Heart left ventricle (tissue), 13 donors: ENCODE data around the gene SUCO.

Source experiments
- POLR2A ChIP-seq, 2 donors: fragments of 450-650 bp; IDR thresholded peaks; one replicate each; pipeline ENCODE4 v1.6.1; 2017; ENCODE audit warnings: antibody characterized with exemption in 2 of 2, mild to moderate bottlenecking in 2 of 2, moderate library complexity in 2 of 2
- TF ChIP-seq, protein P1 (sequence below), 12 donors: fragments of 200-600 bp; sonication (generic) in 4 of 12; IDR thresholded peaks; one replicate each; pipeline versions ENCODE4 v1.5.0 to v1.8.0; 2018 to 2022; ENCODE audit warnings: antibody characterized with exemption in 12 of 12, mild to moderate bottlenecking in 5 of 12
- donor health status: ischemic (EF 13 %, LVEDD 7.1; RV severe dilation, severe dysfunction).
- donor health status: DM: no; HTN: yes; CAD: no.
- donor health status: DM: no; HTN: no; CAD: no.
- donor health status: ischemic (EF 25% LVEDD 6.9; RV normal size, moderate dysfunction).
- donor health status: ischemic (EF 25% LVEDD 5.7; RV mildly dilated, moderate dysfunction).
- donor health status: ischemic (EF 35%, LVEDD 5.7; RV mildly dilated, moderate dysfunction).
- donor health status: nonischemic (EF 11% LVEDD 7.7; RV severe dilation, severe dysfunction).
- donor health status: DM: yes; HTN: yes; CAD: no.
- donor health status: PGD.
- donor health status: ischemic (EF 29% LVEDD 5.4; RV normal size, mild dysfunction).
- donor health status: nonischemic (EF 23%, LVEDD 6.1; RV moderate dilation, normal function).

- TF ChIP-seq, protein P1, sequence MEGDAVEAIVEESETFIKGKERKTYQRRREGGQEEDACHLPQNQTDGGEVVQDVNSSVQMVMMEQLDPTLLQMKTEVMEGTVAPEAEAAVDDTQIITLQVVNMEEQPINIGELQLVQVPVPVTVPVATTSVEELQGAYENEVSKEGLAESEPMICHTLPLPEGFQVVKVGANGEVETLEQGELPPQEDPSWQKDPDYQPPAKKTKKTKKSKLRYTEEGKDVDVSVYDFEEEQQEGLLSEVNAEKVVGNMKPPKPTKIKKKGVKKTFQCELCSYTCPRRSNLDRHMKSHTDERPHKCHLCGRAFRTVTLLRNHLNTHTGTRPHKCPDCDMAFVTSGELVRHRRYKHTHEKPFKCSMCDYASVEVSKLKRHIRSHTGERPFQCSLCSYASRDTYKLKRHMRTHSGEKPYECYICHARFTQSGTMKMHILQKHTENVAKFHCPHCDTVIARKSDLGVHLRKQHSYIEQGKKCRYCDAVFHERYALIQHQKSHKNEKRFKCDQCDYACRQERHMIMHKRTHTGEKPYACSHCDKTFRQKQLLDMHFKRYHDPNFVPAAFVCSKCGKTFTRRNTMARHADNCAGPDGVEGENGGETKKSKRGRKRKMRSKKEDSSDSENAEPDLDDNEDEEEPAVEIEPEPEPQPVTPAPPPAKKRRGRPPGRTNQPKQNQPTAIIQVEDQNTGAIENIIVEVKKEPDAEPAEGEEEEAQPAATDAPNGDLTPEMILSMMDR (IDR thresholded peaks at IDR 0.05), result no peak
- TF ChIP-seq POLR2A (IDR thresholded peaks at IDR 0.05), result no peak
Observed at GRCh38 chr1:172657586-172657985, 124.6 kb downstream of the SUCO start.
